Hepatocyte (in vitro differentiated cells): ENCODE measurements around the gene CREBL2. TPM values are rescaled to one million over a fixed set of nuclear protein-coding genes. Genes with fewer than 3 reads are reported as not detected.

Source experiments
- DNase-seq: peaks from one replicate; pipeline ENCODE4 v3.0.0-alpha.2; 2016; ENCODE audit warnings: low spot score
- H2AFZ ChIP-seq: fragments of 200-600 bp; sonication (generic); 2 replicates; pipeline ENCODE4 v1.6.0; 2016; ENCODE audit warnings: antibody characterized with exemption, mild to moderate bottlenecking
- H3K27ac ChIP-seq: fragments of 200-600 bp; sonication (generic); 2 replicates; pipeline ENCODE4 v1.5.1; 2016; ENCODE audit warnings: mild to moderate bottlenecking
- H3K27me3 ChIP-seq: fragments of 200-600 bp; sonication (generic); 2 replicates; pipeline ENCODE4 v1.6.1; 2016
- H3K36me3 ChIP-seq: fragments of 200-600 bp; sonication (generic); replicated peaks from 2 replicates; pipeline ENCODE4 v1.5.1; 2016; ENCODE audit warnings: low read depth; ENCODE audit not compliant: insufficient read depth
- H3K4me1 ChIP-seq: fragments of 200-600 bp; sonication (generic); 2 replicates; pipeline ENCODE4 v1.5.1; 2016; ENCODE audit warnings: mild to moderate bottlenecking, moderate library complexity; ENCODE audit not compliant: insufficient read depth
- H3K4me2 ChIP-seq: fragments of 200-600 bp; sonication (generic); 2 replicates; pipeline ENCODE4 v1.6.0; 2016
- H3K4me3 ChIP-seq: fragments of 200-600 bp; sonication (generic); 2 replicates; pipeline ENCODE4 v1.5.1; 2016; ENCODE audit warnings: mild to moderate bottlenecking
- H3K79me2 ChIP-seq: fragments of 200-600 bp; sonication (generic); 2 replicates; pipeline ENCODE4 v1.6.0; 2017; ENCODE audit warnings: mild to moderate bottlenecking
- H3K9me2 ChIP-seq: fragments of 200-600 bp; sonication (generic); replicated peaks from 2 replicates; pipeline ENCODE4 v1.6.0; 2017; ENCODE audit warnings: mild to moderate bottlenecking; ENCODE audit not compliant: insufficient read depth
- H3K9me3 ChIP-seq: fragments of 200-600 bp; sonication (generic); 2 replicates; pipeline ENCODE4 v1.5.1; 2016; ENCODE audit warnings: low read depth, mild to moderate bottlenecking
- H4K20me1 ChIP-seq: fragments of 200-600 bp; sonication (generic); 2 replicates; pipeline ENCODE4 v1.6.0; 2016; ENCODE audit warnings: mild to moderate bottlenecking; ENCODE audit not compliant: insufficient read depth, poor library complexity, severe bottlenecking
- CTCF ChIP-seq: fragments of 200-600 bp; sonication (generic); IDR thresholded peaks from 2 replicates; pipeline ENCODE4 v1.5.1; 2016; ENCODE audit warnings: antibody characterized with exemption, mild to moderate bottlenecking; ENCODE audit not compliant: poor library complexity
- EZH2 ChIP-seq: fragments of 200-600 bp; sonication (generic); IDR thresholded peaks from 2 replicates; pipeline ENCODE4 v1.6.1; 2016; ENCODE audit warnings: antibody characterized with exemption, mild to moderate bottlenecking, borderline replicate concordance
- EZH2phosphoT487 ChIP-seq: fragments of 200-600 bp; sonication (generic); IDR thresholded peaks from one replicate; pipeline ENCODE4 v1.6.1; 2018; ENCODE audit warnings: antibody characterized with exemption, mild to moderate bottlenecking, low read depth, moderate library complexity; ENCODE audit not compliant: unreplicated experiment, severe bottlenecking
- WGBS: methylation state at CpG from one replicate; pipeline ENCODE4 v1.1.6; 2016; ENCODE audit warnings: low lambda C conversion rate; ENCODE audit errors: missing lambda C conversion rate; 5-methylcytosine and 5-hydroxymethylcytosine counted together
- polyA plus RNA-seq: library from polyadenylated mRNA; unstranded; fragments of >200 nt; fragmentation: Nextera tagmentation; extraction: Ambion mirVana; gene quantifications from 2 replicates; pipeline ENCODE4 v1.2.1, GENCODE V29; 2016
- total RNA-seq: library from RNA; depleted of rRNA; stranded (reverse); fragments of >200 nt; gene quantifications from 2 replicates; pipeline ENCODE4 v1.2.3, GENCODE V29; 2014

The CREBL2 gene
- total and polyA plus RNA-seq, 2 experiments from 2014 or later = 11.4 to 19.4 TPM

- Histone ChIP-seq H3K9me2 (no peaks in the 10 kb centered on the region), H3K27me3 (no peaks in the 10 kb centered on the region), H3K4me2 (no peak overlapping the region), H2AFZ (no peak overlapping the region), H3K79me2 (peaks cover 22% of the 10 kb centered on the region), H3K4me3 (no peak overlapping the region), H3K9me3 (no peaks in the 10 kb centered on the region), H3K36me3 (no peaks in the 10 kb centered on the region), H4K20me1 (no peaks in the 10 kb centered on the region), H3K27ac (no peak overlapping the region), H3K4me1 (peaks cover 7% of the 10 kb centered on the region)
- 93% methylated on average over 3 of the region's 3 CpGs for WGBS
- no peak for DNase-seq
- TF ChIP-seq EZH2phosphoT487 (no peak), CTCF (no peak), EZH2 (no peak)
Observed at GRCh38 chr12:12609692-12610091, 2.0 kb upstream of the CREBL2 start.

- H3K4me2 ChIP-seq = peak overlapping the region; percentile 70
- H3K9me2 ChIP-seq = no peaks in the 10 kb centered on the region
- H3K4me3 ChIP-seq = no peak overlapping the region
- peak overlapping the region; percentile 91 for H3K27ac ChIP-seq
- H3K36me3 ChIP-seq = no peaks in the 10 kb centered on the region
- H3K27me3 ChIP-seq = no peaks in the 10 kb centered on the region
- peaks cover 31% of the 10 kb centered on the region for H3K79me2 ChIP-seq
- H2AFZ ChIP-seq = peak overlapping the region; percentile 46
- H3K9me3 ChIP-seq = no peaks in the 10 kb centered on the region
- no peak for DNase-seq
- H3K4me1 ChIP-seq = peaks cover 7% of the 10 kb centered on the region
- WGBS = 95% methylated on average over 4 of the region's 4 CpGs
- H4K20me1 ChIP-seq = no peaks in the 10 kb centered on the region
- TF ChIP-seq EZH2 (no peak), CTCF (no peak), EZH2phosphoT487 (no peak)
Observed at GRCh38 chr12:12610711-12611110, 965 bp upstream of the CREBL2 start.

- Histone ChIP-seq H2AFZ (peak overlapping the region; percentile 46), H3K4me3 (peak overlapping the region; percentile 37), H3K9me2 (no peaks in the 10 kb centered on the region), H3K36me3 (no peaks in the 10 kb centered on the region), H3K27ac (peak overlapping the region; percentile 91), H3K9me3 (no peaks in the 10 kb centered on the region), H4K20me1 (no peaks in the 10 kb centered on the region), H3K27me3 (no peaks in the 10 kb centered on the region), H3K79me2 (peaks cover 47% of the 10 kb centered on the region), H3K4me1 (peaks cover 7% of the 10 kb centered on the region), H3K4me2 (peak overlapping the region; percentile 76)
- DNase-seq = peak; percentile 40
- 3% methylated on average over 7 of the region's 7 CpGs for WGBS
- TF ChIP-seq EZH2 (no peak), CTCF (no peak), EZH2phosphoT487 (no peak)
Observed at GRCh38 chr12:12612358-12612757, 682 bp downstream of the CREBL2 start.

- H3K79me2 ChIP-seq = peaks cover 48% of the 10 kb centered on the region
- H3K4me2 ChIP-seq = peak overlapping the region; percentile 76
- H3K4me3 ChIP-seq = no peak overlapping the region
- H3K9me3 ChIP-seq = no peaks in the 10 kb centered on the region
- H3K4me1 ChIP-seq = peaks cover 7% of the 10 kb centered on the region
- H3K9me2 ChIP-seq = no peaks in the 10 kb centered on the region
- no peaks in the 10 kb centered on the region for H3K36me3 ChIP-seq
- TF ChIP-seq EZH2 = no peak
- TF ChIP-seq EZH2phosphoT487 = no peak
- no peak for TF ChIP-seq CTCF
- H3K27me3 ChIP-seq = no peaks in the 10 kb centered on the region
- H2AFZ ChIP-seq = no peak overlapping the region
- DNase-seq = no peak
- WGBS = 71% methylated on average over 4 of the region's 4 CpGs
- H4K20me1 ChIP-seq = no peaks in the 10 kb centered on the region
- peak overlapping the region; percentile 91 for H3K27ac ChIP-seq
Observed at GRCh38 chr12:12613344-12613743, 1.7 kb downstream of the CREBL2 start.
